ENCODE data around the gene SATB1.

The SATB1 gene

DNA sequence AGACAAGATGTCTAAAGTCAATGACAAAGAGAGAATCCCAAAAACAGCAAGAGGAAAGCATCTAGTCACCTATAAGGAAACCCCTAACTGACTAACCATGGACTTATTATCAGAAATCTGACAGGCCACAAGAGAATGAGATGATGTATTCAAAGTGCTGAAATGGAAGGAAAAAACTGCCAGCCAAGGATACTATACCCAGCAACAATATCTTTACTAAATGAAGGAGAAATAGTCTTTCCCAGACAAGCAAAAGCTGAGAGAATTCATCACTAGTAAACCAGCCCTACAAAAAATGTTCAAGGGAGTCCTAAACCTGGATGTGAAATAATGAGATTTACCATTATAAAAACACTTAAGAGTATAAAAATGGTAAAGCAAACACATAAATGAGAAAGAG, 128.0 kb downstream of the SATB1 start:
- no peak for TF ChIP-seq POLR2A (IDR thresholded peaks at IDR 0.05; ENCODE audit: extremely low read depth, insufficient read length)
- TF ChIP-seq MYC (IDR thresholded peaks at IDR 0.05; ENCODE audit: low read depth, low read length), result no peak
- TF ChIP-seq, protein P1, sequence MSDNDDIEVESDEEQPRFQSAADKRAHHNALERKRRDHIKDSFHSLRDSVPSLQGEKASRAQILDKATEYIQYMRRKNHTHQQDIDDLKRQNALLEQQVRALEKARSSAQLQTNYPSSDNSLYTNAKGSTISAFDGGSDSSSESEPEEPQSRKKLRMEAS (IDR thresholded peaks at IDR 0.05; ENCODE audit: low read depth, low read length), result no peak
- TF ChIP-seq, protein P2, sequence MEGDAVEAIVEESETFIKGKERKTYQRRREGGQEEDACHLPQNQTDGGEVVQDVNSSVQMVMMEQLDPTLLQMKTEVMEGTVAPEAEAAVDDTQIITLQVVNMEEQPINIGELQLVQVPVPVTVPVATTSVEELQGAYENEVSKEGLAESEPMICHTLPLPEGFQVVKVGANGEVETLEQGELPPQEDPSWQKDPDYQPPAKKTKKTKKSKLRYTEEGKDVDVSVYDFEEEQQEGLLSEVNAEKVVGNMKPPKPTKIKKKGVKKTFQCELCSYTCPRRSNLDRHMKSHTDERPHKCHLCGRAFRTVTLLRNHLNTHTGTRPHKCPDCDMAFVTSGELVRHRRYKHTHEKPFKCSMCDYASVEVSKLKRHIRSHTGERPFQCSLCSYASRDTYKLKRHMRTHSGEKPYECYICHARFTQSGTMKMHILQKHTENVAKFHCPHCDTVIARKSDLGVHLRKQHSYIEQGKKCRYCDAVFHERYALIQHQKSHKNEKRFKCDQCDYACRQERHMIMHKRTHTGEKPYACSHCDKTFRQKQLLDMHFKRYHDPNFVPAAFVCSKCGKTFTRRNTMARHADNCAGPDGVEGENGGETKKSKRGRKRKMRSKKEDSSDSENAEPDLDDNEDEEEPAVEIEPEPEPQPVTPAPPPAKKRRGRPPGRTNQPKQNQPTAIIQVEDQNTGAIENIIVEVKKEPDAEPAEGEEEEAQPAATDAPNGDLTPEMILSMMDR (IDR thresholded peaks at IDR 0.05; ENCODE audit: low read depth, low read length), result no peak
- no peak for DNase-seq (ENCODE audit: low read depth)
- H3K4me3 ChIP-seq (ENCODE audit: low read depth, low read length), result no peak overlapping the region

Measured in NB4 (cell line).